H9 (cell line): ENCODE data around the gene ARID1B. TPM values are rescaled to one million over a fixed set of nuclear protein-coding genes. Genes with fewer than 3 reads are reported as not detected.
A peak's percentile ranks its signal among the peaks of the same experiment; 100 is the strongest.

ENCODE experiments used
- DNase-seq: peaks from one replicate; pipeline ENCODE4 v3.0.0-alpha.2; 2017
- H2AFZ ChIP-seq: one replicate; pipeline ENCODE4 v1.6.1; 2013; ENCODE audit warnings: mild to moderate bottlenecking, low read length, control low read depth, moderate library complexity
- H2AK5ac ChIP-seq: 2 replicates; pipeline ENCODE4 v1.6.1; 2013; ENCODE audit warnings: low read length, control low read depth, mixed read lengths; ENCODE audit not compliant: insufficient read length
- H2BK120ac ChIP-seq: one replicate; pipeline ENCODE4 v1.6.1; 2013; ENCODE audit warnings: low read depth, mild to moderate bottlenecking, low read length, control low read depth, inconsistent platforms; ENCODE audit not compliant: poor library complexity, severe bottlenecking
- H2BK12ac ChIP-seq: 2 replicates; pipeline ENCODE4 v1.6.1; 2013; ENCODE audit warnings: low read length, control low read depth, mixed read lengths, low read depth; ENCODE audit not compliant: insufficient read length
- H2BK15ac ChIP-seq: 2 replicates; pipeline ENCODE4 v1.6.1; 2013; ENCODE audit warnings: low read depth, low read length, control low read depth
- H2BK20ac ChIP-seq: one replicate; pipeline ENCODE4 v1.6.1; 2013; ENCODE audit warnings: low read depth, mild to moderate bottlenecking, low read length, control low read depth, inconsistent platforms; ENCODE audit not compliant: poor library complexity, severe bottlenecking
- H2BK5ac ChIP-seq: 2 replicates; pipeline ENCODE4 v1.6.1; 2013; ENCODE audit warnings: low read length, control low read depth, mixed read lengths; ENCODE audit not compliant: insufficient read length
- H3K14ac ChIP-seq: 2 replicates; pipeline ENCODE4 v1.6.1; 2013; ENCODE audit warnings: low read length, control low read depth; ENCODE audit not compliant: insufficient read depth
- H3K18ac ChIP-seq: 2 replicates; pipeline ENCODE4 v1.6.1; 2013; ENCODE audit warnings: low read depth, mild to moderate bottlenecking, mixed read lengths, low read length, control low read depth; ENCODE audit not compliant: insufficient read length
- H3K23ac ChIP-seq: 2 replicates; pipeline ENCODE4 v1.6.1; 2013; ENCODE audit warnings: low read length, control low read depth, mixed read lengths, low read depth; ENCODE audit not compliant: insufficient read length
- H3K23me2 ChIP-seq: 2 replicates; pipeline ENCODE4 v1.6.1; 2013; ENCODE audit warnings: low read depth, mild to moderate bottlenecking, mixed read lengths, low read length, control low read depth; ENCODE audit not compliant: insufficient read length, poor library complexity, severe bottlenecking
- H3K27ac ChIP-seq: 2 replicates; pipeline ENCODE4 v1.5.1; 2013; ENCODE audit warnings: low read length, control low read depth, mixed read lengths, low read depth; ENCODE audit not compliant: insufficient read length
- H3K27me3 ChIP-seq: 2 replicates; pipeline ENCODE4 v1.6.1; 2013; ENCODE audit warnings: low read length, control low read depth, inconsistent platforms; ENCODE audit not compliant: insufficient read depth
- H3K4ac ChIP-seq: 2 replicates; pipeline ENCODE4 v1.6.1; 2013; ENCODE audit warnings: low read depth, mild to moderate bottlenecking, control low read depth, inconsistent platforms, low read length, moderate library complexity
- H3K4me1 ChIP-seq: 2 replicates; pipeline ENCODE4 v1.6.1; 2013; ENCODE audit warnings: low read length, control low read depth, inconsistent platforms; ENCODE audit not compliant: insufficient read depth
- H3K4me2 ChIP-seq: 2 replicates; pipeline ENCODE4 v1.6.1; 2013; ENCODE audit warnings: low read length, control low read depth, mixed read lengths; ENCODE audit not compliant: insufficient read length, insufficient read depth
- H3K56ac ChIP-seq: 2 replicates; pipeline ENCODE4 v1.6.1; 2013; ENCODE audit warnings: low read depth, mild to moderate bottlenecking, mixed read lengths, low read length, control low read depth; ENCODE audit not compliant: insufficient read length
- H3K79me1 ChIP-seq: 2 replicates; pipeline ENCODE4 v1.6.1; 2013; ENCODE audit warnings: low read depth, mild to moderate bottlenecking, moderate library complexity, low read length, control low read depth, inconsistent platforms; ENCODE audit not compliant: insufficient read depth, poor library complexity, severe bottlenecking
- H3K79me2 ChIP-seq: 2 replicates; pipeline ENCODE4 v1.6.1; 2013; ENCODE audit warnings: low read length, control low read depth, inconsistent platforms; ENCODE audit not compliant: insufficient read depth
- H3K9ac ChIP-seq: 2 replicates; pipeline ENCODE4 v1.6.1; 2013; ENCODE audit warnings: low read length, control low read depth, mixed read lengths; ENCODE audit not compliant: insufficient read length; ENCODE audit errors: extremely low read depth
- H3K9me3 ChIP-seq: one replicate; pipeline ENCODE4 v1.6.1; 2013; ENCODE audit warnings: low read depth, low read length, inconsistent platforms; ENCODE audit not compliant: control insufficient read depth
- H3T11ph ChIP-seq: one replicate; pipeline ENCODE4 v1.6.1; 2013; ENCODE audit warnings: mild to moderate bottlenecking, low read length, control low read depth, inconsistent platforms
- H4K20me1 ChIP-seq: one replicate; pipeline ENCODE4 v1.6.1; 2013; ENCODE audit not compliant: control insufficient read depth, insufficient read length, insufficient read depth
- H4K5ac ChIP-seq: 2 replicates; pipeline ENCODE4 v1.6.1; 2013; ENCODE audit warnings: low read depth, mild to moderate bottlenecking, mixed read lengths, low read length, control low read depth; ENCODE audit not compliant: insufficient read length
- H4K8ac ChIP-seq: replicated peaks from 2 replicates; pipeline ENCODE4 v1.6.1; 2013; ENCODE audit warnings: low read length, control low read depth, mixed read lengths, low read depth; ENCODE audit not compliant: insufficient read length
- H4K91ac ChIP-seq: 2 replicates; pipeline ENCODE4 v1.6.1; 2013; ENCODE audit warnings: low read depth, mild to moderate bottlenecking, moderate library complexity, mixed read lengths, low read length, control low read depth; ENCODE audit not compliant: insufficient read length
- H3K27ac Mint-ChIP-seq, 3 experiments: 2 replicates in 2 of 3; 3 replicates in 1 of 3; pipeline ENCODE4 v1.8.0; 2020 to 2021; ENCODE audit warnings: mixed read lengths in 3 of 3, mild to moderate bottlenecking in 1 of 3, moderate library complexity in 1 of 3
- H3K27me3 Mint-ChIP-seq: 2 replicates; pipeline ENCODE4 v1.8.0; 2021; ENCODE audit warnings: low read depth, mild to moderate bottlenecking, moderate library complexity, mixed read lengths
- H3K36me3 Mint-ChIP-seq, 3 experiments: 2 replicates in 2 of 3; 3 replicates in 1 of 3; pipeline ENCODE4 v1.8.0; 2020 to 2021; ENCODE audit warnings: low read depth in 3 of 3, mixed read lengths in 3 of 3; ENCODE audit not compliant: insufficient read depth in 1 of 3
- H3K4me1 Mint-ChIP-seq, 2 experiments: 2 replicates each; pipeline ENCODE4 v1.8.0; 2020; ENCODE audit warnings: mixed read lengths in 2 of 2
- H3K4me3 Mint-ChIP-seq, 2 experiments: 2 replicates in 1 of 2; 3 replicates in 1 of 2; pipeline ENCODE4 v1.8.0; 2020 to 2021; ENCODE audit warnings: mild to moderate bottlenecking in 2 of 2, mixed read lengths in 2 of 2, moderate library complexity in 1 of 2
- H3K9me3 Mint-ChIP-seq, 2 experiments: 2 replicates in 1 of 2; 3 replicates in 1 of 2; pipeline ENCODE4 v1.8.0; 2020; ENCODE audit warnings: mild to moderate bottlenecking in 2 of 2, mixed read lengths in 2 of 2, moderate library complexity in 1 of 2
- WGBS: extraction: QIAGEN DNeasy Blood & Tissue Kit; methylation state at CpG from one replicate; pipeline ENCODE4 v1.1.7; 2013; ENCODE audit warnings: missing lambda C conversion rate, low lambda C conversion rate, mixed read lengths; ENCODE audit not compliant: insufficient read length; ENCODE audit errors: extremely low coverage; 5-methylcytosine and 5-hydroxymethylcytosine counted together
- total RNA-seq: library from RNA; stranded (reverse); gene quantifications from 2 replicates; pipeline ENCODE4 v1.2.1, GENCODE V29; 2021
- TF ChIP-seq, protein P1 (sequence below): fragments of 200-600 bp; sonication (generic); conservative IDR thresholded peaks from 3 replicates; pipeline ENCODE4 v1.8.0; 2021; ENCODE audit warnings: antibody characterized with exemption, mild to moderate bottlenecking

ARID1B gene
- total RNA-seq, 1 experiment from 2014 or later, result 88.2 TPM

GRCh38 chr6:157061770-157062594, 284.8 kb downstream of the ARID1B start:
- H2BK12ac ChIP-seq, result no peak overlapping the region
- no peak overlapping the region for H3K14ac ChIP-seq
- H4K91ac ChIP-seq, result no peak overlapping the region
- H2BK5ac ChIP-seq, result no peak overlapping the region
- no peak overlapping the region for H3K23ac ChIP-seq
- no peaks in the 10 kb centered on the region for H3K9me3 Mint-ChIP-seq
- 0 out of 7 replicates have a peak overlapping the region, but pooled peaks of 1 of the 3 experiments have one; percentile 25 for H3K27ac Mint-ChIP-seq
- no peak overlapping the region for H3K4me2 ChIP-seq
- peaks cover 33 to 49% of the 10 kb centered on the region in 2 experiments for H3K4me1 Mint-ChIP-seq
- no peaks in the 10 kb centered on the region; the same call in 1 of the 2 replicates for H3K27me3 Mint-ChIP-seq
- H3K18ac ChIP-seq, result no peak overlapping the region
- TF ChIP-seq, protein P1, sequence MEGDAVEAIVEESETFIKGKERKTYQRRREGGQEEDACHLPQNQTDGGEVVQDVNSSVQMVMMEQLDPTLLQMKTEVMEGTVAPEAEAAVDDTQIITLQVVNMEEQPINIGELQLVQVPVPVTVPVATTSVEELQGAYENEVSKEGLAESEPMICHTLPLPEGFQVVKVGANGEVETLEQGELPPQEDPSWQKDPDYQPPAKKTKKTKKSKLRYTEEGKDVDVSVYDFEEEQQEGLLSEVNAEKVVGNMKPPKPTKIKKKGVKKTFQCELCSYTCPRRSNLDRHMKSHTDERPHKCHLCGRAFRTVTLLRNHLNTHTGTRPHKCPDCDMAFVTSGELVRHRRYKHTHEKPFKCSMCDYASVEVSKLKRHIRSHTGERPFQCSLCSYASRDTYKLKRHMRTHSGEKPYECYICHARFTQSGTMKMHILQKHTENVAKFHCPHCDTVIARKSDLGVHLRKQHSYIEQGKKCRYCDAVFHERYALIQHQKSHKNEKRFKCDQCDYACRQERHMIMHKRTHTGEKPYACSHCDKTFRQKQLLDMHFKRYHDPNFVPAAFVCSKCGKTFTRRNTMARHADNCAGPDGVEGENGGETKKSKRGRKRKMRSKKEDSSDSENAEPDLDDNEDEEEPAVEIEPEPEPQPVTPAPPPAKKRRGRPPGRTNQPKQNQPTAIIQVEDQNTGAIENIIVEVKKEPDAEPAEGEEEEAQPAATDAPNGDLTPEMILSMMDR, result no peak
- H3K9ac ChIP-seq, result no peak overlapping the region
- H2BK120ac ChIP-seq, result no peak overlapping the region
- H3K79me2 ChIP-seq, result 0 out of 2 replicates have a peak, but pooled peaks cover 1% of the 10 kb centered on the region
- no peaks in the 10 kb centered on the region; a peak in 1 of 7 replicates for H3K36me3 Mint-ChIP-seq
- no peak overlapping the region for H3K56ac ChIP-seq
- H2AFZ ChIP-seq, result no peak overlapping the region
- H2BK15ac ChIP-seq, result no peak overlapping the region
- no peaks in the 10 kb centered on the region for H3K23me2 ChIP-seq
- H3K79me1 ChIP-seq, result no peaks in the 10 kb centered on the region
- no peak overlapping the region for H3K27ac ChIP-seq
- H3K9me3 ChIP-seq, result no peaks in the 10 kb centered on the region
- no peaks in the 10 kb centered on the region for H3K27me3 ChIP-seq
- no peaks in the 10 kb centered on the region for H4K20me1 ChIP-seq
- no CpG with 5 or more reads among the region's 9 CpGs for WGBS
- no peak overlapping the region for H2AK5ac ChIP-seq
- DNase-seq, result no peak
- H3K4me3 Mint-ChIP-seq, result no peak overlapping the region
- no peak overlapping the region for H3T11ph ChIP-seq
- no peak overlapping the region for H4K5ac ChIP-seq
- H2BK20ac ChIP-seq, result no peak overlapping the region
- no peak overlapping the region for H4K8ac ChIP-seq
- peaks cover 7% of the 10 kb centered on the region; the same call in 1 of the 2 replicates for H3K4me1 ChIP-seq
- H3K4ac ChIP-seq, result no peak overlapping the region
